IPS-20b (cell line): ENCODE results near the gene ZNF136.

Source experiments
- H3K27ac ChIP-seq: one replicate; pipeline ENCODE4 v1.5.1; 2013; ENCODE audit warnings: low read length
- H3K27me3 ChIP-seq: 2 replicates; pipeline ENCODE4 v1.6.1; 2013; ENCODE audit warnings: mild to moderate bottlenecking, low read length, inconsistent platforms; ENCODE audit not compliant: insufficient read depth
- H3K36me3 ChIP-seq: 2 replicates; pipeline ENCODE4 v1.6.1; 2013; ENCODE audit warnings: low read depth, mild to moderate bottlenecking, inconsistent platforms, low read length, moderate library complexity; ENCODE audit not compliant: insufficient read depth
- H3K4me1 ChIP-seq: 2 replicates; pipeline ENCODE4 v1.6.1; 2013; ENCODE audit warnings: mild to moderate bottlenecking, control low read depth, inconsistent platforms, low read length, moderate library complexity; ENCODE audit not compliant: insufficient read depth
- H3K4me3 ChIP-seq: 2 replicates; pipeline ENCODE4 v1.5.1; 2013; ENCODE audit warnings: mild to moderate bottlenecking, low read length, inconsistent platforms
- H3K9ac ChIP-seq: 2 replicates; pipeline ENCODE4 v1.6.1; 2013; ENCODE audit warnings: low read depth, mild to moderate bottlenecking, inconsistent platforms, low read length, moderate library complexity
- H3K9me3 ChIP-seq: 2 replicates; pipeline ENCODE4 v1.6.1; 2013; ENCODE audit warnings: mild to moderate bottlenecking, low read depth, low read length, inconsistent platforms; ENCODE audit not compliant: insufficient read depth

ZNF136 gene

GRCh38 chr19:12162882-12163806 lies at the start of gene ZNF136:
TSS of gene ZNF136 (plus strand) at chr19:12163096. CDS start at chr19:12163204, 108 bp downstream.
- Histone ChIP-seq H3K9ac (peak within 1 kb of the TSS; percentile 89), H3K4me1 (peaks cover 6% of the 10 kb centered on the region; the same call in 1 of the 2 replicates), H3K9me3 (no peaks in the 10 kb centered on the region), H3K4me3 (peak within 1 kb of the TSS; percentile 91), H3K36me3 (no peaks in the 10 kb centered on the region), H3K27me3 (no peaks in the 10 kb centered on the region), H3K27ac (no peak within 1 kb of the TSS)

GRCh38 chr19:12113121-12113520 lies 49.8 kb upstream of the ZNF136 start:
- peaks cover 56% of the 10 kb centered on the region for H3K9me3 ChIP-seq
- no peaks in the 10 kb centered on the region for H3K27me3 ChIP-seq
- peak overlapping the region; percentile 0; the same call in 1 of the 2 replicates for H3K4me3 ChIP-seq
- H3K27ac ChIP-seq: no peak overlapping the region
- H3K36me3 ChIP-seq: peaks cover 64% of the 10 kb centered on the region
- no peak overlapping the region for H3K9ac ChIP-seq
- H3K4me1 ChIP-seq: no peaks in the 10 kb centered on the region

GRCh38 chr19:12117201-12117970 lies 45.5 kb upstream of the ZNF136 start:
- Histone ChIP-seq H3K4me1 (no peaks in the 10 kb centered on the region), H3K36me3 (peaks cover 29% of the 10 kb centered on the region), H3K27me3 (no peaks in the 10 kb centered on the region), H3K9me3 (peaks cover 20% of the 10 kb centered on the region), H3K9ac (no peak overlapping the region), H3K27ac (no peak overlapping the region), H3K4me3 (no peak overlapping the region)

DNA sequence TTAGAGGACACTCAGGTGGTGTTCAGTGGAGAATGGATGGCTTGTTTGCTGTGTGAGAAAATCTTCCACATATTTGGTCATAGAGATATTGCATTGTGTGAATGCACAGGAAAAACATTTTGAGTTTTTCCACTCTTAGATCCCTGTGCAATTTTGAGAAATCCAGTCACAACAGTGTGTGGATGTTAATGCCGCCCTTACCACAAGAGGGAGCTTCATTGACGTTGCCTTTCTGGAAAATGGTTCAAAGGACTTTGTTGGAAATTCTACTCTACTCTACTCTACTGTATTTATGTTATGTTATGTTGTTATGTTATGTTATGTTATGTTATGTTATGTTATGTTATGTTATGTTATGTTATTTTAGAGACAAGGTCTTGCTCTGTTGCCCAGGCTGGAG lies 36.2 kb upstream of the ZNF136 start:
- Histone ChIP-seq H3K9ac (no peak overlapping the region), H3K27me3 (no peaks in the 10 kb centered on the region), H3K4me1 (no peaks in the 10 kb centered on the region), H3K27ac (no peak overlapping the region), H3K36me3 (peaks cover 9% of the 10 kb centered on the region), H3K9me3 (peaks cover 28% of the 10 kb centered on the region), H3K4me3 (no peak overlapping the region)

DNA sequence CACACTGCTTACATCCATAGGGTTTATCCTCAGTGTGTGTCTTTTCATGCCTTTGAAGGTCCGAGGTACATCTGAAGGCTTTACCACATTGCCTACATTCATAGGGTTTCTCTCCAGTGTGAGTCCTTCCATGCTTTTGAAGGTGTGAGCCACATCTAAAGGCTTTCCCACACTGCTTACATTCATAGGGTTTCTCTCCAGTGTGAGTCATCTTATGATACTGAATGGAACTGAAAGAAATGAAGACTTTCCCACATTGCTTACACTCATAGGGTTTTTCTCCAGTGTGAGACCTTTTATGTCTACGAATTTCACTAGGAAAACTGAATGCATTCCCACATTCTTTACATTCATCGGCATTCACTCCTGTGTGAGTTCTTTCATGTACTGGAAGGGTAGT lies 29.8 kb upstream of the ZNF136 start:
- peak overlapping the region; percentile 9; the same call in 1 of the 2 replicates for H3K4me3 ChIP-seq
- no peak overlapping the region for H3K9ac ChIP-seq
- H3K9me3 ChIP-seq: peaks cover 65% of the 10 kb centered on the region
- no peaks in the 10 kb centered on the region for H3K4me1 ChIP-seq
- H3K27me3 ChIP-seq: no peaks in the 10 kb centered on the region
- peaks cover 68% of the 10 kb centered on the region for H3K36me3 ChIP-seq
- no peak overlapping the region for H3K27ac ChIP-seq

DNA sequence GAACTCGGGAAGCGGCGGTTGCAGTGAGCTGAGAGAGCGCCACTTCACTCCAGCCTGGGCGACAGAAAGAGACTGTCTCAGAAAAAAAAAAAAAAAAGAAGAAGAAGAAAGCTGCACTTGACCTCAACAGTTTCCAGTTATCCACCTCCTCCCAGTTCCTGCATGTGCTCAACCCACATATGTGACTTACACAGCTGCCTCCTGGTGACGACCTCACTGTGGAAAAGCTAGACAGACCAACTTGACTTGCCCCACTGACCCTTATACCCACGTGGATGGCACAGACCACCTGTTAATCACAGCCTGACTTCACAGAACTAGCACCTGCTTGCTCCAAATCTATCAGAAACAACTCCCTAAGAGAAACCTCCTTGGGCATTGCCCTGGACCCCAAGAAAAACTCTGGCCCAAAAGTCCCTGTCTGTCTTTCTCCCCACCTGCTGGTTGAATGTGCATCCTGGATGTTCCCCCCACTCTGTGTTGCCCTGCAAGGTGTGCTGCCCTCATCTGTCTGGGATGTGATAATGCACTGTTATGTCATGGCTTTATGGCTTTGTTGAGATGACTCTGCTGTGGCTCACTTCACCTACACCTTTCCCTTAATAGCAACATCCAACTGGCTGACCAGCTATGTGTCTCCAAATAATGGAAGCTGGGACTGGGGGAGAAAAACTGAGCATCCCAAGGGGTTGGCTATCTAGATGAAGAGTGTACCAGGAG lies 25.5 kb upstream of the ZNF136 start:
- no peak overlapping the region for H3K9ac ChIP-seq
- H3K4me1 ChIP-seq: peaks cover 9% of the 10 kb centered on the region; the same call in 1 of the 2 replicates
- H3K9me3 ChIP-seq: peaks cover 32% of the 10 kb centered on the region
- H3K4me3 ChIP-seq: no peak overlapping the region
- no peaks in the 10 kb centered on the region for H3K27me3 ChIP-seq
- peaks cover 58% of the 10 kb centered on the region for H3K36me3 ChIP-seq
- H3K27ac ChIP-seq: no peak overlapping the region

- H3K27ac ChIP-seq: no peak overlapping the region
- peak overlapping the region; percentile 93; the same call in 1 of the 2 replicates for H3K9ac ChIP-seq
- H3K4me1 ChIP-seq: peaks cover 9% of the 10 kb centered on the region; the same call in 1 of the 2 replicates
- peaks cover 49% of the 10 kb centered on the region for H3K36me3 ChIP-seq
- H3K27me3 ChIP-seq: no peaks in the 10 kb centered on the region
- H3K9me3 ChIP-seq: peaks cover 14% of the 10 kb centered on the region
- H3K4me3 ChIP-seq: peak overlapping the region; percentile 87
These were observed 23.6 kb upstream of the ZNF136 start for GRCh38 chr19:12139269-12139668.

DNA sequence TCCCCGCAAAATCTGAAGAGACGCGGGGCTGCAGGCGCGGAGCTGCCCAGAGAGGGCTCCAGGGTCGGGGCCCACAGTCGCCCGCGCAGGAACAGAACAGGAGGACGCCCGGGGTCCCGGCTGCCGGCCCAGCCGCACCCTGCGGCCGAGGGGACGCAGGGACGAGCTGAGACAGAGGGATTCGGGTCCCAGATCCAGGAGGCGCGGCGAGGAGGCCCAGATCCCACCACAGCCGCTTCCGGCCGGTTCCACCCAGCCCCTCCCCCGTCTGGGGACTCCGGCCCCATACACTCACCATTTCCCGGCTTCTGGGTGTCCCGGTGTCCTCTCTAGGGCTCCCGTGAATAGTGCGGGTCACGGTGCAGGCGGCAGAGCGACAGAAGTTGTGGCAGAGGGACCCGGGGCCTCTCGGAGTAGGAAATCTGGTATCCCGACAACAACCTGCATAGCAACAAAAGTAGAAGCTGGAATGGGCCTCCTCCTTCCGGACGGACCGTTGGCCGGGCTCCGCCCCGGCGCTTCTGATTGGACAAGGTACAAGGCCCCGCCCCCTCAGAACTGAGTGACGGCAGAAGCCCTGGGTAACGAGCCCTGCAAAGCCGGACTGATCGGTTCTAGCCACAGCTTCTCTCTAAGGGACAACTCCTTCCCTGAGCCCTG lies 22.9 kb upstream of the ZNF136 start, which contains the start of gene ZNF20:
TSS of gene ZNF20 (minus strand) at position 466 of the 660 bp plus-strand sequence. CDS start at position 298, 168 bp downstream.
- peak within 1 kb of the TSS; percentile 94 for H3K27ac ChIP-seq
- H3K4me1 ChIP-seq: peaks cover 9% of the 10 kb centered on the region; the same call in 1 of the 2 replicates
- H3K36me3 ChIP-seq: peaks cover 48% of the 10 kb centered on the region

GRCh38 chr19:12140545-12141404 lies 22.1 kb upstream of the ZNF136 start:
- H3K27me3 ChIP-seq: no peaks in the 10 kb centered on the region
- H3K36me3 ChIP-seq: peaks cover 48% of the 10 kb centered on the region
- peak overlapping the region; percentile 87 for H3K4me3 ChIP-seq
- H3K9me3 ChIP-seq: peaks cover 13% of the 10 kb centered on the region
- H3K27ac ChIP-seq: no peak overlapping the region
- H3K4me1 ChIP-seq: peaks cover 9% of the 10 kb centered on the region; the same call in 1 of the 2 replicates
- H3K9ac ChIP-seq: peak overlapping the region; percentile 93; the same call in 1 of the 2 replicates

More for the DNA sequence above, 22.9 kb upstream of the ZNF136 start, which contains the start of gene ZNF20:
- Histone ChIP-seq H3K9ac (peak within 1 kb of the TSS; percentile 93), H3K9me3 (peaks cover 9% of the 10 kb centered on the region), H3K27me3 (no peaks in the 10 kb centered on the region), H3K4me3 (peak within 1 kb of the TSS; percentile 87)

DNA sequence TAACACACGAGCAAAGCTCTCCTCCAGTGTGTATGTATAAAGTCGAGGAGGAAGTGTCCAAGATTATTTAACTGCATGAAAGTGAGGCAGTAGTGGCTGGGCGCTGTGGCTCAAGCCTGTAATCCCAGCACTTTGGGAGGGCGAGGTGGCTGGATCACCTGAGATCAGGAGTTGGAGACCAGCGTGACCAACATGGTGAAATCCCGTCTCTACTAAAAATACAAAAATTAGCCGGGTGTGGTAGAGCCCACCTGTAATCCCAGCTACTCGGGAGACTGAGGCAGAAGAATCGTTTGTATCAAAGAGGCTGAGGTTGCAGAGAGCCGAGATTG lies 21.5 kb upstream of the ZNF136 start:
- H3K9me3 ChIP-seq: peaks cover 19% of the 10 kb centered on the region
- H3K4me1 ChIP-seq: peaks cover 9% of the 10 kb centered on the region; the same call in 1 of the 2 replicates
- H3K27me3 ChIP-seq: no peaks in the 10 kb centered on the region
- no peak overlapping the region for H3K9ac ChIP-seq
- peaks cover 51% of the 10 kb centered on the region for H3K36me3 ChIP-seq
- H3K4me3 ChIP-seq: no peak overlapping the region
- no peak overlapping the region for H3K27ac ChIP-seq
